ENCODE data around the gene APBA1. TPM values are rescaled to one million over a fixed set of nuclear protein-coding genes. Genes with fewer than 3 reads are reported as not detected.
A peak's percentile ranks its signal among the peaks of the same experiment; 100 is the strongest.

The APBA1 gene
- polyA plus RNA-seq, 3 donors, result 1.6 TPM; not detected in 2

DNA sequence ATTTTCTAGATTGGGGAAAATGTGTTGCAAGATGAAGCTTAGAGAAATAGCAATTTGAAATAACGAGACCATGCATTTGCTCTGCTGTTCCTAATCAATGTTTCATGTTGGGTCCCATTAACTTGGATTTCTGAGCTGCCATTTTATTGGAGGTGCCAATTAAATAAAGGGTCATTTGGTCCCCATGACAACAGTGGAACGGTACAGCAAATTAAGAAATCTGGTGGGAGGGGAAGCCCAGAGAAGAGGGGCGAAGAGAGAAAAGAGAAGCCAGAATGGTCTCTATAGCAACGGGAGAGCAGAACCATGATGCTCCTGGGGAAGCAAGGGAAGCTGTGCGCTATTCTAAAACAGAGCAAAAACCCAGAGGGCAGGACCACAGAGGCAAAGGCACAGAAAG lies 226.9 kb downstream of the APBA1 start:
- Histone ChIP-seq H3K4me1 (ENCODE audit: control insufficient read depth in 1 of 2, insufficient read depth in 2 of 2, low read length in 2 of 2) (no peaks in the 10 kb centered on the region), H3K79me2 (ENCODE audit: insufficient read depth, low read length) (no peaks in the 10 kb centered on the region), H4K20me1 (ENCODE audit: insufficient read depth, low read length) (no peaks in the 10 kb centered on the region), H3K4me3 (replicated peaks in 1 of 3; ENCODE audit: low read depth in 2 of 3, low read length in 3 of 3) (no peak overlapping the region), H3K36me3 (replicated peaks in 1 of 2; ENCODE audit: control insufficient read depth in 1 of 2, insufficient read depth in 2 of 2, low read length in 2 of 2) (no peaks in the 10 kb centered on the region), H3K27me3 (ENCODE audit: control insufficient read depth in 2 of 2, insufficient read depth in 2 of 2, low read length in 2 of 2) (peaks cover 0 to 2% of the 10 kb centered on the region in 2 donors), H3K9ac (ENCODE audit: insufficient read depth, low read length, poor library complexity, severe bottlenecking) (no peak overlapping the region), H2AFZ (ENCODE audit: insufficient read depth, low read depth, low read length, poor library complexity, severe bottlenecking) (no peak overlapping the region), H3K9me3 (replicated peaks in 1 of 2; ENCODE audit: control insufficient read depth in 1 of 2, insufficient read depth in 1 of 2, low read length in 2 of 2) (no peaks in the 10 kb centered on the region), H3K27ac (ENCODE audit: low read depth in 1 of 2, low read length in 2 of 2) (no peak overlapping the region), H3K4me2 (replicated peaks; ENCODE audit: extremely low read depth, low read length, poor library complexity, severe bottlenecking) (no peak overlapping the region)
- intact Hi-C loops (cut with micrococcal nuclease), result no loop called here
- Mint-ChIP-seq H3K4me3 (no peak overlapping the region), H3K4me1 (no peaks in the 10 kb centered on the region), H3K27ac (peak overlapping the region in 1 of 7 donors; percentile 3), H3K36me3 (no peaks in the 10 kb centered on the region), H3K27me3 (ENCODE audit: low read depth in 3 of 3) (peaks cover 3 to 12% (median 6%) of the 10 kb centered on the region in 3 donors), H3K9me3 (peaks cover 0 to 6% (median 0%) of the 10 kb centered on the region in 7 donors)
- 86% methylated on average over 4 of the region's 5 CpGs for WGBS (ENCODE audit: insufficient coverage)
- TF ChIP-seq, protein P1, sequence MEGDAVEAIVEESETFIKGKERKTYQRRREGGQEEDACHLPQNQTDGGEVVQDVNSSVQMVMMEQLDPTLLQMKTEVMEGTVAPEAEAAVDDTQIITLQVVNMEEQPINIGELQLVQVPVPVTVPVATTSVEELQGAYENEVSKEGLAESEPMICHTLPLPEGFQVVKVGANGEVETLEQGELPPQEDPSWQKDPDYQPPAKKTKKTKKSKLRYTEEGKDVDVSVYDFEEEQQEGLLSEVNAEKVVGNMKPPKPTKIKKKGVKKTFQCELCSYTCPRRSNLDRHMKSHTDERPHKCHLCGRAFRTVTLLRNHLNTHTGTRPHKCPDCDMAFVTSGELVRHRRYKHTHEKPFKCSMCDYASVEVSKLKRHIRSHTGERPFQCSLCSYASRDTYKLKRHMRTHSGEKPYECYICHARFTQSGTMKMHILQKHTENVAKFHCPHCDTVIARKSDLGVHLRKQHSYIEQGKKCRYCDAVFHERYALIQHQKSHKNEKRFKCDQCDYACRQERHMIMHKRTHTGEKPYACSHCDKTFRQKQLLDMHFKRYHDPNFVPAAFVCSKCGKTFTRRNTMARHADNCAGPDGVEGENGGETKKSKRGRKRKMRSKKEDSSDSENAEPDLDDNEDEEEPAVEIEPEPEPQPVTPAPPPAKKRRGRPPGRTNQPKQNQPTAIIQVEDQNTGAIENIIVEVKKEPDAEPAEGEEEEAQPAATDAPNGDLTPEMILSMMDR (IDR thresholded peaks at IDR 0.05), result no peak
- no peak for DNase-seq

DNA sequence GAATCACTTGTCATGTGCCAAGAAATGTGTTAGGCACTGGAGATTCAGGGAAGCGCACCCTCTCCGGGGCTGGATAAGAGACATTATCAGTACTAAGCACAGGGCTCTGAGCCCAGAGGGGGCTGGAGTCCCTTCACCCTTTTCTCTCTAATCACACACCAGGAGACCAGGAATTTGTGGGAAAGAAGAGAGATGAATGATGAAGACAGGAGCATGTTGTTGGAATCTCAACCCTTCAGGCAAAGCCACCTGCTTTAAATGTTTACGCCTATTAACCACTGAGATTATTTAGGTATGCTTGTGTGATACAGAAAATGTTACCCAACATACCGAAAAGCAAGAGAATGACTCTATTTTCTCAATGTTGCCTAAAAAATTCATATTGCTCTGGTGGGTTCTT lies 227.4 kb downstream of the APBA1 start:
- intact Hi-C loops (cut with micrococcal nuclease), result no loop called here
- Histone ChIP-seq H4K20me1 (ENCODE audit: insufficient read depth, low read length) (no peaks in the 10 kb centered on the region), H3K27me3 (ENCODE audit: control insufficient read depth in 2 of 2, insufficient read depth in 2 of 2, low read length in 2 of 2) (peaks cover 0 to 2% of the 10 kb centered on the region in 2 donors), H2AFZ (ENCODE audit: insufficient read depth, low read depth, low read length, poor library complexity, severe bottlenecking) (no peak overlapping the region), H3K4me3 (replicated peaks in 1 of 3; ENCODE audit: low read depth in 2 of 3, low read length in 3 of 3) (no peak overlapping the region), H3K9ac (ENCODE audit: insufficient read depth, low read length, poor library complexity, severe bottlenecking) (no peak overlapping the region), H3K27ac (ENCODE audit: low read depth in 1 of 2, low read length in 2 of 2) (no peak overlapping the region), H3K9me3 (replicated peaks in 1 of 2; ENCODE audit: control insufficient read depth in 1 of 2, insufficient read depth in 1 of 2, low read length in 2 of 2) (no peaks in the 10 kb centered on the region), H3K36me3 (replicated peaks in 1 of 2; ENCODE audit: control insufficient read depth in 1 of 2, insufficient read depth in 2 of 2, low read length in 2 of 2) (no peaks in the 10 kb centered on the region), H3K79me2 (ENCODE audit: insufficient read depth, low read length) (no peaks in the 10 kb centered on the region), H3K4me1 (ENCODE audit: control insufficient read depth in 1 of 2, insufficient read depth in 2 of 2, low read length in 2 of 2) (no peaks in the 10 kb centered on the region), H3K4me2 (replicated peaks; ENCODE audit: extremely low read depth, low read length, poor library complexity, severe bottlenecking) (no peak overlapping the region)
- no peak overlapping the region for H3K4me3 Mint-ChIP-seq
- H3K9me3 Mint-ChIP-seq, result peaks cover 0 to 6% (median 0%) of the 10 kb centered on the region in 7 donors
- TF ChIP-seq, protein P1 (IDR thresholded peaks at IDR 0.05), result no peak
- H3K4me1 Mint-ChIP-seq, result no peaks in the 10 kb centered on the region
- 100% methylated on average over 3 of the region's 4 CpGs for WGBS (ENCODE audit: insufficient coverage)
- peaks cover 3 to 12% (median 6%) of the 10 kb centered on the region in 3 donors for H3K27me3 Mint-ChIP-seq (ENCODE audit: low read depth in 3 of 3)
- DNase-seq, result no peak
- H3K27ac Mint-ChIP-seq, result no peak overlapping the region
- no peaks in the 10 kb centered on the region for H3K36me3 Mint-ChIP-seq
